GM19035 (cell line): Measurements from ENCODE around the gene GEN1.

Experiments
- ATAC-seq: cut with Tn5 transposase; IDR thresholded peaks from one replicate; pipeline ENCODE4 v1.9.1; 2021; ENCODE audit not compliant: unreplicated experiment

The GEN1 gene

GRCh38 chr2:17793296-17793695 lies 39.4 kb downstream of the GEN1 start:
- no peak for ATAC-seq

DNA sequence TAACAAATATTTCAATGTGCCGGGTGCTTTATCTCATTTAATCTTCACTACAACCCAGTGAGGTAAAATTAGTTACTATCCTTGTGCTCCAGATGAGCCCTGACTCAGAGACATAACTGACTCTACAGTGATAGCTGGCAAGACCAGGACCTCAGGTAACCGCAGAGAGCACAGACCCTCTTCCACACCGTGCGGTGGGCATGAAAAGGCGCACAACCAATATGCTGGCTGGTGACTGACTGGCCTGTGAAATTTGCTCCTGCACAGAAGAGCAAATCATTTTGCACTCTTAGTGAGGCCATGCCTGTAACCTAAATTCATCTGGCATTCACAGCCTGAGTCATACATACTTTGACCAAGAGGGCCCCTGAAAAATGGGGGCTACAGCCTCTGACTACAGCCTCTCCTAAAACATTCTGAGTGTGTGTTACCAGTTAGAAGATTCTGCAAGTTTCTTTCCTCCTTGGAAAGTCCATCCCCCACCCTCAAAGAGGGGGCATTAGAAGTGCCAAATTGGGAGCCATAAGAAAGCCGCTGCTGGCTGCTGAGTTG lies 39.9 kb downstream of the GEN1 start:
- no peak for ATAC-seq

- ATAC-seq: no peak
Measured at GRCh38 chr2:17795309-17795708, 41.4 kb downstream of the GEN1 start.

- no peak for ATAC-seq
Measured at GRCh38 chr2:17798338-17798737, 44.4 kb downstream of the GEN1 start.

- ATAC-seq: no peak
Measured at GRCh38 chr2:17799301-17800120, 45.6 kb downstream of the GEN1 start.

- no peak for ATAC-seq
Measured at GRCh38 chr2:17800219-17800618, 46.3 kb downstream of the GEN1 start.

GRCh38 chr2:17800693-17801458 lies 46.9 kb downstream of the GEN1 start:
- no peak for ATAC-seq

GRCh38 chr2:17803497-17803896 lies 49.6 kb downstream of the GEN1 start:
- no peak for ATAC-seq

- peak; percentile 58 for ATAC-seq
Measured at GRCh38 chr2:17804358-17804757, 50.4 kb downstream of the GEN1 start.

DNA sequence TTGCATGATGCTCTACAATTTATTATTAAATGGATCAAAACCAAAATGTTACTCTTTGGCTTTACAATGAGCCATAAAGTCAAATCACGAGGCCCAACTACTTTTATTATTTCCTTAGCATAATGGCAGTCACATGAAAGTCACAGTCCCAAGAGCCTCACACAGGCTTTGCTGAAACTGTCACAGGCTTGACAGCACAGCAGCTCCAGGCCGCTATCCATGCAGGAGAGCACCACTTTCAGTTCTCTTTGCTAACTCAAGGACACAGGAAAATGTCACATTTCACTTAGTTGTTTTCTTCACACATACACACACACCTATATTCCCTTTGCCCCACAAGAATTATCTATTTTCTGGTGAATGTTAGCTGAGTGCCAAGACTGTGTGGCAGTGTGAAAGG lies 51.2 kb downstream of the GEN1 start:
- no peak for ATAC-seq

GRCh38 chr2:17805717-17806363 lies 51.9 kb downstream of the GEN1 start:
- no peak for ATAC-seq

DNA sequence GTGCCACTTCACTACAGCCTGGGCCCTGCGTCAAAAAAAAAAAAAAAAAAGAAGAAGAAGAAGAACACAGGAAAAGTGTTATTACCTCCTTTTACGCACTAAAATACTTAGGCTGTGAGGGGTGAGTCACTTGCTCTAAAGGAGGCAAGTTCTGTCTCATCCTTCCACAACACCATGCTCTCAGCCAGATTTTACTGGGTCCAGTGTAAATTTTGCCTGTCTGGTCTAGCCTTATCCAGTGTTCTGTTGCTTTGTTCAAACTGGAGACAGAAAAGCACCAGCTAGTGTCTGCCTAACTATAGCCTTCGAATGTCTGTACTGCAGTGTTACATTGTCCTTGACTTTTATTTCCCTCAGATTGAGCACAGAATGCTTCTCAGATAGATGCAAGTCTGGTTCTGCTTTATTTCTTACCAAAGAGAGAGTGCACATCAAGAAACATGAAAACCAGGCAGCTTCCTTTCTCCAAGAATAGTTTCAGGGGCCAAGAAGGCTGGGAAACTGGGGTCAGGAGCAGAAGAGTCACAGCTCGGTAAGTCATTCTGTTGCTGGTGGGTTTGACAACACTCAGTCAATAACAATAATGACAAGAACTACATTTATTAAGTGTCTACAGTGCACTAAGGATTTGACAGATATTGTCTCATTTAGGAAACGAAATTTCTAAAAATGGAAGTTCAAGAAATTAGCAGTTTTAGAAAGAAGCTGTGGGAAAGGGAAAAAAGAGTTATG lies 59.2 kb downstream of the GEN1 start:
- peak; percentile 42 for ATAC-seq

DNA sequence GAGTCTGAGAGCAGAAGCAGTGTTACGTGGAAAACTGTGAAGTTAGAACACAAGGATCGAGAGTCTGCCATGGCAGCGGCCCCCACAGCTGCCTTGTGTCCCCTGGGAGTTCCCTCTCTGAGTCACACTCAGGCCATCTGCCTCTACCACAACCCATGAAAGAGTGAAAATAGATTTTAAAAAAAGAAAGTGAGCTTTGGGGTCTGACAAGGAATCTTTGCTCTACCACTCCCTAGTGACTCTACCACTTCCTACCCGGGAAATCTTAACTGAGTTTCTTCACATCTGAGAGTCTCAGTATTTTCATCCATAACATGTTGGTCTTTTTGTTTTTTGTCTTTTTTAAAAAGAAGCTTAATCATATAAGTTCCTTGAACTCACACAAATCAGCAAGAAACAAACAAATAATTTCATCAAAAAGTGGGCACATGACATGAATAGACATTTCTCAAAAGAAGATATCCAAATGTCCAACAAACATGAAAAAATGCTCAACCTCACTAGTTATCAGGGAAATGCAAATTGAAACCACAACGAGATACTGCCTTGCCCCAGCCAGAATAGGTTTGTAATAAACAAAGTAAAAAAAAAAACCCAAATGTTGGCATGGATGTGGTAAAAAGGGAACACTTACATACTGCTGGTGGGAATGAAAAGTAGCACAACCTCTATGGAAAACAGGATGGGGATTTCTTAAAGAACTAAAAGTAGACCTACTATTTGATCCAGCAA lies 60.0 kb downstream of the GEN1 start:
- peak; percentile 87 for ATAC-seq

- ATAC-seq: no peak
Measured at GRCh38 chr2:17814601-17815000, 60.7 kb downstream of the GEN1 start.

- ATAC-seq: peak; percentile 30
Measured at GRCh38 chr2:17815468-17816184, 61.7 kb downstream of the GEN1 start.

- ATAC-seq: no peak
Measured at GRCh38 chr2:17816396-17817245, 62.7 kb downstream of the GEN1 start, which contains the start of gene MSGN1. MSGN1 (plus strand) TSS chr2:17816460; CDS start chr2:17816519, 59 bp downstream.

DNA sequence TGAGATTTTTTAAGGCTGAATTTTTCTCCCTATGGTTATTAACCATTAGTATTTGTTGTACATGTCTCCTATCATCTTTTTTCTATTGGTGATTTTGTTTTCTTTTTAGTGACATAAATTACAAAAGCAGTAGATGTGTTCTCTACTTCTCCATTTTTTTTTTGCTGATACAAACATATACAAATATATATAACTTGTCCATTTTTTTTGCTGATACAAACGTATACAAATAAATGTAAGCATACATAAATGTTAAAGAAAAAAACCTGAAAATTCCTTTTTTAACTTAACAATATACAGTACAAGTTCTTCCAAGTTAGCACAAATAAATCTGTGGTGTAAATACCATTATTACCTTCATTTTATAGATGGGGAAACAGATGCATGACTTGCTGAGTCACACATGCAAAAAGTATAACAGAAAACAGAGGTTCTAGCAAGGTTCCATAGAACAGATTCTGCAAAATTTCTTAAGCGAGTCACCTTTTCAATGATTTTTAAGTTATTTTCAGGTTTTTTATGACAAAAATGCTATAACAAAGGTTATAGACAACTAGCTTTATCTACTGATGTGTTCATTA lies 64.4 kb downstream of the GEN1 start:
- ATAC-seq: no peak

GRCh38 chr2:17821080-17821479 lies 67.1 kb downstream of the GEN1 start:
- ATAC-seq: no peak
